AG04450 (cell line): ENCODE measurements around the gene CEP20. TPM values are rescaled to one million over a fixed set of nuclear protein-coding genes. Genes with fewer than 3 reads are reported as not detected.

Source experiments
- CTCF ChIA-PET: fragments of 300-600, 350-600 bp; formaldehyde crosslinking; extraction: SDS; loops from one replicate; lab custom pipeline; 2022; ENCODE audit warnings: antibody characterized with exemption, inconsistent platforms; lab: Charles Lee
- POLR2A ChIA-PET: fragments of 350-600 bp; formaldehyde crosslinking; extraction: SDS; loops from one replicate; lab custom pipeline; 2021; ENCODE audit warnings: antibody characterized with exemption, inconsistent platforms; lab: Yijun Ruan, JAX
- DNase-seq: peaks from one replicate; pipeline ENCODE4 v3.0.0-alpha.2; 2011; ENCODE audit warnings: low read depth, low spot score
- H3K27ac ChIP-seq: one replicate; pipeline ENCODE4 v1.5.1; 2012; ENCODE audit warnings: low read depth, low read length, control low read depth
- H3K27me3 ChIP-seq: one replicate; pipeline ENCODE4 v1.6.0; 2012; ENCODE audit warnings: low read length; ENCODE audit not compliant: control insufficient read depth, insufficient read depth
- H3K4me3 ChIP-seq: 2 replicates; pipeline ENCODE4 v1.5.1; 2011; ENCODE audit warnings: mild to moderate bottlenecking, low read depth, low read length, control low read depth
- H3K9me3 ChIP-seq: 2 replicates; pipeline ENCODE4 v1.5.1; 2012; ENCODE audit warnings: low read length; ENCODE audit not compliant: control insufficient read depth, insufficient read depth
- CTCF ChIP-seq: IDR thresholded peaks from 2 replicates; pipeline ENCODE4 v1.5.1; 2011; ENCODE audit warnings: low read depth, low read length, control low read depth, inconsistent platforms
- polyA plus RNA-seq: library from polyadenylated mRNA; depleted of rRNA; stranded (reverse); fragments of >200 nt; gene quantifications from 2 replicates; pipeline ENCODE4 v1.2.3, GENCODE V29; 2011

The CEP20 gene
- polyA plus RNA-seq, 1 experiment: 49.3 TPM

- no peak overlapping the region for H3K27ac ChIP-seq
- ChIA-PET CTCF (interaction anchor here (1.8 kb wide), 1 partner anchor 10 kb away, joined by 10 read pairs; no protein-coding TSS in a partner anchor), POLR2A (no interaction called here)
- no peak for TF ChIP-seq CTCF
- no peaks in the 10 kb centered on the region for H3K9me3 ChIP-seq
- no peak overlapping the region for H3K4me3 ChIP-seq
- H3K27me3 ChIP-seq: no peaks in the 10 kb centered on the region
- no peak for DNase-seq
Observed at GRCh38 chr16:15864939-15865338, 23.5 kb downstream of the CEP20 start.

GRCh38 chr16:15861996-15862395, 26.4 kb downstream of the CEP20 start:
- no peaks in the 10 kb centered on the region for H3K9me3 ChIP-seq
- H3K27me3 ChIP-seq: peaks cover 7% of the 10 kb centered on the region
- CTCF ChIA-PET: no interaction called here
- no peak for TF ChIP-seq CTCF
- no peak overlapping the region for H3K27ac ChIP-seq
- POLR2A ChIA-PET: no interaction called here
- DNase-seq: no peak
- no peak overlapping the region for H3K4me3 ChIP-seq

- DNase-seq: no peak
- ChIA-PET POLR2A (interaction anchor here (1.8 kb wide), 1 partner anchor 29 kb away, joined by 6 read pairs; the partner anchor contains the start of gene CEP20), CTCF (interaction anchor here (0.7 to 4.0 kb wide), 3 partner anchors 11 to 81 kb away, joined by 3 to 27 read pairs (median 10); no protein-coding TSS in a partner anchor)
- TF ChIP-seq CTCF: no peak
- Histone ChIP-seq H3K27me3 (peaks cover 33% of the 10 kb centered on the region), H3K9me3 (no peaks in the 10 kb centered on the region), H3K27ac (no peak overlapping the region), H3K4me3 (no peak overlapping the region)
Observed at GRCh38 chr16:15858921-15859668, 29.3 kb downstream of the CEP20 start.

- peak overlapping the region; percentile 56 for H3K4me3 ChIP-seq
- TF ChIP-seq CTCF: no peak
- ChIA-PET CTCF (interaction anchor here (0.6 to 4.0 kb wide), 2 partner anchors 16 to 31 kb away, joined by 3 to 27 read pairs; no protein-coding TSS in a partner anchor), POLR2A (no interaction called here)
- DNase-seq: no peak
- H3K27me3 ChIP-seq: peaks cover 39% of the 10 kb centered on the region
- no peak overlapping the region for H3K27ac ChIP-seq
- H3K9me3 ChIP-seq: no peaks in the 10 kb centered on the region
Observed at GRCh38 chr16:15857724-15858560, 30.5 kb downstream of the CEP20 start.
